IMR-90 (cell line): ENCODE results near the gene LTBP1. TPM values are rescaled to one million over a fixed set of nuclear protein-coding genes. Genes with fewer than 3 reads are reported as not detected.
A peak's percentile ranks its signal among the peaks of the same experiment; 100 is the strongest.

Experiments used
- ATAC-seq: fragments of 200-7000 bp; cut with Tn5 transposase; 2 replicates; pipeline ENCODE4 v1.9.1; 2020; ENCODE audit warnings: low read depth, mild to moderate bottlenecking, moderate library complexity
- BruUV-seq: library from RNA; stranded (reverse); fragments of 400-500 nt; replicated peaks from 2 replicates; lab custom pipeline; 2021; lab: Mats Ljungman, UMichigan
- CTCF ChIA-PET: fragments of 300-600 bp; formaldehyde crosslinking; extraction: SDS; loops from one replicate; lab custom pipeline; 2021; ENCODE audit warnings: antibody characterized with exemption; lab: Yijun Ruan, JAX
- POLR2A ChIA-PET: fragments of 300-600 bp; sonication (Branson Sonifier 250); formaldehyde crosslinking; loops from one replicate; lab custom pipeline; 2022; ENCODE audit warnings: antibody characterized with exemption; ENCODE audit not compliant: unreplicated experiment; lab: Charles Lee
- DNase-seq: peaks from one replicate; pipeline ENCODE4 v3.0.0; 2013
- H2AFZ ChIP-seq: replicated peaks from 2 replicates; pipeline ENCODE3; 2013; ENCODE audit warnings: low read length, mild to moderate bottlenecking; ENCODE audit not compliant: poor library complexity
- H2AK5ac ChIP-seq: 2 replicates; pipeline ENCODE4 v1.6.1; 2013; ENCODE audit warnings: low read depth, low read length, inconsistent platforms
- H2AK9ac ChIP-seq: replicated peaks from 2 replicates; pipeline ENCODE3; 2013; ENCODE audit warnings: mild to moderate bottlenecking, low read depth, low read length, moderate library complexity; ENCODE audit not compliant: poor library complexity
- H2BK120ac ChIP-seq: 2 replicates; pipeline ENCODE4 v1.6.1; 2013; ENCODE audit warnings: low read depth, low read length, inconsistent platforms
- H2BK15ac ChIP-seq: 3 replicates; pipeline ENCODE4 v1.6.1; 2013; ENCODE audit warnings: low read depth, low read length, inconsistent platforms
- H2BK20ac ChIP-seq: 2 replicates; pipeline ENCODE4 v1.6.1; 2013; ENCODE audit warnings: low read depth, mild to moderate bottlenecking, inconsistent platforms, low read length, moderate library complexity
- H2BK5ac ChIP-seq: 2 replicates; pipeline ENCODE4 v1.6.1; 2013; ENCODE audit warnings: mild to moderate bottlenecking, low read depth, low read length, inconsistent platforms; ENCODE audit not compliant: poor library complexity, severe bottlenecking
- H3K14ac ChIP-seq: replicated peaks from 2 replicates; pipeline ENCODE4 v1.6.1; 2013; ENCODE audit warnings: low read depth, low read length, inconsistent platforms
- H3K18ac ChIP-seq: 2 replicates; pipeline ENCODE4 v1.6.1; 2013; ENCODE audit warnings: low read depth, low read length, control low read depth
- H3K23ac ChIP-seq: 2 replicates; pipeline ENCODE4 v1.6.1; 2013; ENCODE audit warnings: low read depth, low read length, inconsistent platforms
- H3K27ac ChIP-seq: 2 replicates; pipeline ENCODE4 v1.5.1; 2013; ENCODE audit warnings: mild to moderate bottlenecking, control low read depth, low read length; ENCODE audit not compliant: insufficient read depth
- H3K27me3 ChIP-seq: 2 replicates; pipeline ENCODE4 v1.6.1; 2013; ENCODE audit warnings: low read length; ENCODE audit not compliant: control insufficient read depth, insufficient read depth
- H3K36me3 ChIP-seq: 2 replicates; pipeline ENCODE4 v1.6.1; 2013; ENCODE audit warnings: low read length, mixed read lengths; ENCODE audit not compliant: control insufficient read depth, insufficient read depth
- H3K4ac ChIP-seq: 2 replicates; pipeline ENCODE4 v1.6.1; 2013; ENCODE audit warnings: low read depth, low read length, inconsistent platforms
- H3K4me1 ChIP-seq: 2 replicates; pipeline ENCODE4 v1.6.1; 2013; ENCODE audit warnings: low read length, mixed read lengths; ENCODE audit not compliant: control insufficient read depth, insufficient read depth
- H3K4me2 ChIP-seq: 2 replicates; pipeline ENCODE4 v1.6.1; 2013; ENCODE audit warnings: low read depth, mild to moderate bottlenecking, control low read depth, low read length, moderate library complexity
- H3K4me3 ChIP-seq: 2 replicates; pipeline ENCODE4 v1.5.1; 2013; ENCODE audit warnings: low read depth, mild to moderate bottlenecking, control low read depth, low read length, moderate library complexity; ENCODE audit not compliant: insufficient read depth
- H3K56ac ChIP-seq: 2 replicates; pipeline ENCODE4 v1.6.1; 2013; ENCODE audit warnings: low read length, inconsistent platforms; ENCODE audit not compliant: insufficient read depth; ENCODE audit errors: extremely low read depth
- H3K79me1 ChIP-seq, 2 experiments: 2 replicates each; pipeline ENCODE4 v1.6.1; 2013; ENCODE audit warnings: low read length in 2 of 2, inconsistent platforms in 1 of 2, low read depth in 1 of 2
- H3K9ac ChIP-seq: 2 replicates; pipeline ENCODE4 v1.6.1; 2013; ENCODE audit warnings: low read depth, low read length, control low read depth
- H3K9me1 ChIP-seq: 2 replicates; pipeline ENCODE4 v1.6.1; 2013; ENCODE audit warnings: low read length, inconsistent platforms; ENCODE audit not compliant: insufficient read depth
- H3K9me3 ChIP-seq: 2 replicates; pipeline ENCODE4 v1.6.1; 2013; ENCODE audit warnings: low read length; ENCODE audit not compliant: control insufficient read depth, insufficient read depth
- H4K20me1 ChIP-seq: 2 replicates; pipeline ENCODE4 v1.6.1; 2013; ENCODE audit warnings: low read length, inconsistent platforms; ENCODE audit not compliant: insufficient read depth
- H4K5ac ChIP-seq: 2 replicates; pipeline ENCODE4 v1.6.1; 2013; ENCODE audit warnings: mild to moderate bottlenecking, low read depth, low read length, control low read depth
- H4K8ac ChIP-seq, 2 experiments: 2 replicates each; pipeline ENCODE4 v1.6.1; 2013; ENCODE audit warnings: low read depth in 2 of 2, low read length in 2 of 2, control low read depth in 1 of 2, inconsistent platforms in 1 of 2
- H4K91ac ChIP-seq: 2 replicates; pipeline ENCODE4 v1.6.1; 2013; ENCODE audit warnings: low read depth, low read length, inconsistent platforms; ENCODE audit not compliant: insufficient read depth
- BHLHE40 ChIP-seq: fragments of 150-350 bp; IDR thresholded peaks from 2 replicates; pipeline ENCODE4 v1.6.1; 2016; ENCODE audit warnings: mild to moderate bottlenecking, low read depth, low read length
- CTCF ChIP-seq: conservative IDR thresholded peaks from 2 replicates; pipeline ENCODE4 v1.5.1; 2012; ENCODE audit warnings: mild to moderate bottlenecking, low read depth, low read length, improper control_type of control experiment
- MAFK ChIP-seq: IDR thresholded peaks from 2 replicates; pipeline ENCODE4 v1.6.1; 2012; ENCODE audit warnings: low read depth, low read length, improper control_type of control experiment
- MAZ ChIP-seq: IDR thresholded peaks from 2 replicates; pipeline ENCODE4 v1.6.1; 2012; ENCODE audit warnings: low read depth, mild to moderate bottlenecking, low read length, improper control_type of control experiment, moderate library complexity, borderline replicate concordance
- POLR2A ChIP-seq: IDR thresholded peaks from 2 replicates; pipeline ENCODE4 v1.6.1; 2012; ENCODE audit warnings: mild to moderate bottlenecking, low read depth, low read length
- RAD21 ChIP-seq: IDR thresholded peaks from 2 replicates; pipeline ENCODE4 v1.6.1; 2012; ENCODE audit warnings: low read length, improper control_type of control experiment
- RFX5 ChIP-seq: IDR thresholded peaks from 2 replicates; pipeline ENCODE4 v1.8.0; 2012; ENCODE audit warnings: low read depth, mild to moderate bottlenecking, low read length, moderate library complexity
- WGBS, 2 experiments: methylation state at CpG; one replicate each; pipeline versions ENCODE4 v1.1.5 to v1.1.7; 2013; ENCODE audit warnings: missing lambda C conversion rate in 2 of 2; ENCODE audit not compliant: insufficient read length in 1 of 2; ENCODE audit errors: extremely low coverage in 2 of 2; 5-methylcytosine and 5-hydroxymethylcytosine counted together
- dilution Hi-C: fragments of 300-500 bp; cut with HindIII; formaldehyde crosslinking; loops from one replicate; pipeline ENCODE4 v1.14.3; 2018; ENCODE audit warnings: low sequenced_read_pairs; ENCODE audit not compliant: unreplicated experiment
- in situ Hi-C: fragments of 300-500 bp; cut with MboI; formaldehyde crosslinking; loops from 3 replicates; pipeline ENCODE4 v1.14.3; 2019; ENCODE audit warnings: low sequenced_read_pairs, inconsistent platforms, mixed read lengths
- intact Hi-C: fragments of 100-400 bp; cut with micrococcal nuclease; formaldehyde crosslinking; loops from 2 replicates; pipeline ENCODE4 v1.10.0; 2022
- polyA plus RNA-seq, 3 experiments: library from polyadenylated mRNA; depleted of rRNA; stranded (reverse); fragments of >200 nt; gene quantifications; 2 replicates each; pipeline ENCODE4 v1.2.3, GENCODE V29; 2012; ENCODE audit warnings: low replicate concordance in 1 of 3
- total RNA-seq: library from RNA; depleted of rRNA; stranded (reverse); fragments of >200 nt; gene quantifications from 2 replicates; pipeline ENCODE4 v1.2.3, GENCODE V29; 2012
- TF ChIP-seq, protein P1 (sequence below): fragments of 150-350 bp; IDR thresholded peaks from 2 replicates; pipeline ENCODE4 v1.6.1; 2017; ENCODE audit warnings: mild to moderate bottlenecking, antibody characterized with exemption, low read length, low read depth

LTBP1 gene
- total and polyA plus RNA-seq, 2 of the 4 experiments (the other 2 are of a cell fraction): 235 to 326 TPM

GRCh38 chr2:33040541-33040940 lies 93.8 kb downstream of the LTBP1 start:
- in situ Hi-C loops (loop anchor here (25.0 kb wide), 1 partner anchor 222 kb away; no protein-coding TSS in a partner anchor), intact Hi-C loops (no loop called here), dilution Hi-C loops (no loop called here)
- H3K23ac ChIP-seq: no peak overlapping the region
- no peak overlapping the region for H2BK20ac ChIP-seq
- no peak for DNase-seq
- H3K18ac ChIP-seq: no peak overlapping the region
- H3K9me3 ChIP-seq: no peaks in the 10 kb centered on the region
- H3K14ac ChIP-seq: no peak overlapping the region
- H2AK9ac ChIP-seq: no peak overlapping the region
- H2AFZ ChIP-seq: no peak overlapping the region
- no peak overlapping the region for H3K27ac ChIP-seq
- H2BK120ac ChIP-seq: no peak overlapping the region
- H4K8ac ChIP-seq: no peak overlapping the region
- no peak for ATAC-seq
- no peak overlapping the region for H3K4me3 ChIP-seq
- H3K56ac ChIP-seq: no peak overlapping the region
- peaks cover 9 to 27% of the 10 kb centered on the region in 2 experiments for H3K79me1 ChIP-seq
- no peak overlapping the region for H2BK5ac ChIP-seq
- no peaks in the 10 kb centered on the region for H3K27me3 ChIP-seq
- 0 out of 3 replicates have a peak overlapping the region, but pooled peaks have one; percentile 26 for H2BK15ac ChIP-seq
- no CpG with 5 or more reads among the region's 4 CpGs for WGBS, 2 experiments
- H3K36me3 ChIP-seq: peaks cover 5% of the 10 kb centered on the region; the same call in 1 of the 2 replicates
- no peak overlapping the region; the same call in 1 of the 2 replicates for H4K91ac ChIP-seq
- H4K20me1 ChIP-seq: no peaks in the 10 kb centered on the region
- POLR2A ChIA-PET: no interaction called here
- peak overlapping the region; percentile 34; the same call in 1 of the 2 replicates for H3K4ac ChIP-seq
- no peak overlapping the region for H4K5ac ChIP-seq
- no peak overlapping the region for H2AK5ac ChIP-seq
- CTCF ChIA-PET: no interaction called here
- peaks cover 3% of the 10 kb centered on the region for H3K4me1 ChIP-seq
- no peaks in the 10 kb centered on the region; the same call in 1 of the 2 replicates for H3K9me1 ChIP-seq
- BruUV-seq: no TSS peak
- H3K4me2 ChIP-seq: no peak overlapping the region
- H3K9ac ChIP-seq: no peak overlapping the region
- TF ChIP-seq POLR2A: no peak
- no peak for TF ChIP-seq CTCF
- TF ChIP-seq, protein P1, sequence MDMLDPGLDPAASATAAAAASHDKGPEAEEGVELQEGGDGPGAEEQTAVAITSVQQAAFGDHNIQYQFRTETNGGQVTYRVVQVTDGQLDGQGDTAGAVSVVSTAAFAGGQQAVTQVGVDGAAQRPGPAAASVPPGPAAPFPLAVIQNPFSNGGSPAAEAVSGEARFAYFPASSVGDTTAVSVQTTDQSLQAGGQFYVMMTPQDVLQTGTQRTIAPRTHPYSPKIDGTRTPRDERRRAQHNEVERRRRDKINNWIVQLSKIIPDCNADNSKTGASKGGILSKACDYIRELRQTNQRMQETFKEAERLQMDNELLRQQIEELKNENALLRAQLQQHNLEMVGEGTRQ: no peak
- TF ChIP-seq RAD21: no peak
- no peak for TF ChIP-seq MAFK
- TF ChIP-seq RFX5: no peak
- no peak for TF ChIP-seq MAZ
- TF ChIP-seq BHLHE40: no peak
